ENCODE results near the gene LUZP1. TPM values are rescaled to one million over a fixed set of nuclear protein-coding genes. Genes with fewer than 3 reads are reported as not detected.

Gene LUZP1
- total and polyA plus RNA-seq, 8 donors, result 1.7 to 15.2 (median 6.1) TPM

GRCh38 chr1:23169727-23170335 lies 1.2 kb upstream of the LUZP1 start:
- TF ChIP-seq CTCF (IDR thresholded peaks at IDR 0.05), result no peak
- Histone ChIP-seq H3K27me3 (no peaks in the 10 kb centered on the region), H3K36me3 (no peaks in the 10 kb centered on the region), H3K9me3 (no peaks in the 10 kb centered on the region), H3K4me1 (peaks cover 0 to 8% (median 0%) of the 10 kb centered on the region in 3 donors), H3K27ac (peak overlapping the region in 1 of 4 donors; percentile 80), H3K4me3 (no peak overlapping the region)
- intact Hi-C loops (cut with DNase I), result no loop called here
- ATAC-seq (peak in 2 of 4 donors; percentile 35 to 65), FAIRE-seq (no peak), DNase-seq (peak in 1 of 6 donors; percentile 19)
- WGBS, 2 donors, result 82 to 85% methylated on average over 5 of the region's 5 CpGs

GRCh38 chr1:23169195-23169575 lies 529 bp upstream of the LUZP1 start:
- Histone ChIP-seq H3K27ac (peak overlapping the region in 2 of 4 donors; percentile 80 to 83), H3K4me3 (peak overlapping the region in 2 of 4 donors; percentile 74 to 86), H3K4me1 (peaks cover 0 to 8% (median 0%) of the 10 kb centered on the region in 3 donors), H3K27me3 (no peaks in the 10 kb centered on the region), H3K36me3 (no peaks in the 10 kb centered on the region), H3K9me3 (no peaks in the 10 kb centered on the region)
- DNase-seq, result no peak
- no peak for ATAC-seq
- intact Hi-C loops (cut with DNase I), result no loop called here
- WGBS, 2 donors, result 59 to 63% methylated on average over 14 of the region's 14 CpGs
- TF ChIP-seq CTCF (IDR thresholded peaks at IDR 0.05), result no peak
- no peak for FAIRE-seq

GRCh38 chr1:23168079-23168444 lies 594 bp downstream of the LUZP1 start:
- no peak for TF ChIP-seq CTCF (IDR thresholded peaks at IDR 0.05)
- H3K36me3 ChIP-seq, result no peaks in the 10 kb centered on the region
- peaks cover 0 to 8% (median 0%) of the 10 kb centered on the region in 3 donors for H3K4me1 ChIP-seq
- no peaks in the 10 kb centered on the region for H3K9me3 ChIP-seq
- peak overlapping the region; percentile 70 to 83 (median 78) for H3K27ac ChIP-seq
- FAIRE-seq (no peak), ATAC-seq (peak; percentile 44 to 69 (median 52)), DNase-seq (peak; percentile 26 to 67 (median 37))
- WGBS, 2 donors, result 0 to 1% methylated on average over 11 to 49 of the region's 49 CpGs
- peak overlapping the region; percentile 71 to 86 (median 75) for H3K4me3 ChIP-seq
- H3K27me3 ChIP-seq, result no peaks in the 10 kb centered on the region
- intact Hi-C loops (cut with DNase I), result no loop called here

GRCh38 chr1:23167353-23168078 lies 1.1 kb downstream of the LUZP1 start:
- Histone ChIP-seq H3K4me3 (peak overlapping the region; percentile 43 to 86 (median 74)), H3K4me1 (peaks cover 0 to 8% (median 0%) of the 10 kb centered on the region in 3 donors), H3K9me3 (no peaks in the 10 kb centered on the region), H3K36me3 (no peaks in the 10 kb centered on the region), H3K27me3 (no peaks in the 10 kb centered on the region), H3K27ac (peak overlapping the region; percentile 53 to 83 (median 73))
- 0 to 1% methylated on average over 42 to 45 of the region's 45 CpGs for WGBS, 2 donors
- intact Hi-C loops (cut with DNase I), result no loop called here
- TF ChIP-seq CTCF (IDR thresholded peaks at IDR 0.05), result no peak
- FAIRE-seq (no peak), ATAC-seq (peak; percentile 51 to 71 (median 59)), DNase-seq (peak; percentile 29 to 80 (median 50))

- Histone ChIP-seq H3K4me1 (peaks cover 0 to 8% (median 0%) of the 10 kb centered on the region in 3 donors), H3K27me3 (no peaks in the 10 kb centered on the region), H3K4me3 (peak overlapping the region in 2 of 4 donors; percentile 71 to 86), H3K9me3 (no peaks in the 10 kb centered on the region), H3K36me3 (no peaks in the 10 kb centered on the region), H3K27ac (peak overlapping the region in 1 of 4 donors; percentile 80)
- no peak for TF ChIP-seq CTCF (IDR thresholded peaks at IDR 0.05)
- DNase-seq (no peak), ATAC-seq (no peak), FAIRE-seq (no peak)
- intact Hi-C loops (cut with DNase I), result no loop called here
Measured at GRCh38 chr1:23166854-23167253, 1.8 kb downstream of the LUZP1 start.
